K562 (cell line): ENCODE measurements around the gene SMIM45.

ENCODE experiments used
- COPS2 ChIP-seq: fragments of 450-650 bp; conservative IDR thresholded peaks from 2 replicates; pipeline ENCODE4 v1.6.1; 2016; ENCODE audit warnings: mild to moderate bottlenecking, moderate library complexity
- DPF2 ChIP-seq: fragments of 450-650 bp; IDR thresholded peaks from 2 replicates; pipeline ENCODE4 v1.6.1; 2016
- IFI16 ChIP-seq: fragments of 250-450 bp; sonication (Bioruptor Pico); IDR thresholded peaks from 2 replicates; pipeline ENCODE4 v2.1.2; 2022; ENCODE audit warnings: mild to moderate bottlenecking, inconsistent platforms
- KLF6 ChIP-seq: fragments of 250-450 bp; sonication (Bioruptor Pico); IDR thresholded peaks from 2 replicates; pipeline ENCODE4 v1.4.0; 2020; ENCODE audit warnings: mild to moderate bottlenecking, moderate library complexity, borderline replicate concordance
- MAFF ChIP-seq: IDR thresholded peaks from 2 replicates; pipeline ENCODE4 v1.6.1; 2012; ENCODE audit warnings: low read length, improper control_type of control experiment
- MTF1 ChIP-seq: fragments of 250-450 bp; sonication (Bioruptor Pico); IDR thresholded peaks from 2 replicates; pipeline ENCODE4 v1.9.0; 2021; ENCODE audit warnings: moderate library complexity, mild to moderate bottlenecking, inconsistent platforms, borderline replicate concordance
- NFATC3 ChIP-seq: fragments of 450-650 bp; IDR thresholded peaks from 2 replicates; pipeline ENCODE4 v1.6.1; 2017; ENCODE audit warnings: mild to moderate bottlenecking
- PHF21A ChIP-seq: fragments of 450-650 bp; IDR thresholded peaks from 2 replicates; pipeline ENCODE4 v1.6.1; 2017; ENCODE audit warnings: low read depth, borderline replicate concordance
- RBM39 ChIP-seq: fragments of 200-400 bp; formaldehyde crosslinking; optimal IDR thresholded peaks from 2 replicates; pipeline ENCODE3; 2018; ENCODE audit warnings: low read depth, low read length
- SIN3B ChIP-seq: fragments of 450-650 bp; IDR thresholded peaks from 2 replicates; pipeline ENCODE4 v1.6.1; 2017; ENCODE audit warnings: low read depth, mild to moderate bottlenecking, moderate library complexity
- SIRT6 ChIP-seq: IDR thresholded peaks from one replicate; pipeline ENCODE4 v1.6.1; 2012; ENCODE audit warnings: low read depth, mild to moderate bottlenecking, control low read depth, inconsistent platforms, low read length, moderate library complexity
- SMAD4 ChIP-seq: fragments of 250-450 bp; sonication (Bioruptor Pico); conservative IDR thresholded peaks from 2 replicates; pipeline ENCODE4 v1.8.0; 2021; ENCODE audit warnings: inconsistent platforms, mild to moderate bottlenecking, moderate library complexity
- TAL1 ChIP-seq: fragments of 450-650 bp; IDR thresholded peaks from 2 replicates; pipeline ENCODE4 v1.6.1; 2016; ENCODE audit warnings: mild to moderate bottlenecking
- USF1 ChIP-seq: sonication (generic); formaldehyde crosslinking; IDR thresholded peaks from 2 replicates; pipeline ENCODE4 v1.9.0; 2022; ENCODE audit warnings: mild to moderate bottlenecking, missing genetic modification reagents
- ZFX ChIP-seq: sonication (generic); formaldehyde crosslinking; IDR thresholded peaks from 2 replicates; pipeline ENCODE4 v1.8.0; 2022; ENCODE audit warnings: mild to moderate bottlenecking, missing genetic modification reagents, moderate library complexity
- ZNF311 ChIP-seq: fragments of 250-450 bp; sonication (Bioruptor Pico); IDR thresholded peaks from 2 replicates; pipeline ENCODE4 v1.4.0; 2020; ENCODE audit warnings: mild to moderate bottlenecking, moderate library complexity
- ZNF318 ChIP-seq, 2 experiments: fragments of 450-650 bp; IDR thresholded peaks; 2 replicates each; pipeline ENCODE4 v1.6.1; 2016; ENCODE audit warnings: mild to moderate bottlenecking in 2 of 2, borderline replicate concordance in 1 of 2, low read depth in 1 of 2, moderate library complexity in 1 of 2
- ZNF717 ChIP-seq: fragments of 250-450 bp; sonication (Bioruptor Pico); IDR thresholded peaks from 2 replicates; pipeline ENCODE4 v1.5.0; 2021
- TF ChIP-seq, protein P1 (sequence below): IDR thresholded peaks from 2 replicates; pipeline ENCODE4 v1.6.1; 2014; ENCODE audit warnings: antibody characterized with exemption

SMIM45 gene

DNA sequence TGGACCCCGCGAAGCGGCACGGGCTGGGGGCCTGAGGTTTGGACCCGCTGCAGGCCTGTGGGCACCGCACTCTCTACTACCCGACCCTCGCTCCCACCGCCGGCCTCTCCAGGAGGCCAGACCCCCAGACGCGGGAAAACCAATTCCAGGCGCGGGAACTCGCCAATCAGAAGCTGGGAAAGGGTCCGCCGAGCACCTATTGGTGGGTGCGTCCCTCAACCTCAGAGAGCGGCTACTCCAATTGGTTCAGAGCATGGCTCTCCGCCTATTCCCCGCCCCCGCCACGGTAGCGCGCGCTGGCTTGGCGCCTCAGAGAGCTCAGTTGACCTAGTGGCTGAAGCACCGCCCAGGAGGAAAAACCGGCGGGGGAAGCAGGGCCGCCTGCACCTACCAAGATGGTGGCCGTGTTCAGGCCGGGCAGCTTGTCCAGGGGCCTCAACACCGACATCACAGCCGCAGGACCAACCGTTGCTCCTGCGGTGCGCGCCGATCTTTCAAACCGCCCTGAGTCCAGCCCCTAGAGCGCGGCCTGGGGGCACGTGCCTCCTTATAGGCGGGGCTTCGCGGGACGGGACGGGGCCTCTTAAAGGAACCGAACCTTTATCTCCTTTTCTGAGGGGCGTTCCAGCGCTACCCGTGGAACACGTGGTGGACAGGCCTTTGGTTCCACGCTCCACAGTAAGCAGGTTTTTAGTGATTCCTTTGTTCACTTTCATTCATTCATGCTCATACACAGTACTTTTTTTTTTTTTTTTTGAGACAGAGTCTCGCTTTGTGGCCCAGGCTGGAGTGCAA, 5.1 kb upstream of the SMIM45 start, which contains the start of gene CENPM (continued):
- TF ChIP-seq ZNF311 (CRISPR knock-in tag) (no peak), ZNF318 (IDR thresholded peaks at IDR 0.05; ENCODE audit: borderline replicate concordance in 1 of 2, low read depth in 1 of 2) (no peak), USF1 (CRISPR knock-in tag) (peak; percentile 98), TAL1 (no peak), PHF21A (no peak), ZFX (CRISPR knock-in tag) (peak; percentile 72), RBM39 (no peak), SIN3B (peak; percentile 47; the same call in 1 of the 2 replicates), KLF6 (CRISPR knock-in tag) (no peak), COPS2 (no peak), ZNF717 (CRISPR knock-in tag) (no peak), IFI16 (CRISPR knock-in tag) (no peak), DPF2 (peak; percentile 29; the same call in 1 of the 2 replicates), SMAD4 (0 out of 2 replicates have a peak, but pooled peaks have one; percentile 15), MTF1 (CRISPR knock-in tag) (no peak), MAFF (no peak), NFATC3 (no peak), SIRT6 (no peak)
- TF ChIP-seq, protein P1, sequence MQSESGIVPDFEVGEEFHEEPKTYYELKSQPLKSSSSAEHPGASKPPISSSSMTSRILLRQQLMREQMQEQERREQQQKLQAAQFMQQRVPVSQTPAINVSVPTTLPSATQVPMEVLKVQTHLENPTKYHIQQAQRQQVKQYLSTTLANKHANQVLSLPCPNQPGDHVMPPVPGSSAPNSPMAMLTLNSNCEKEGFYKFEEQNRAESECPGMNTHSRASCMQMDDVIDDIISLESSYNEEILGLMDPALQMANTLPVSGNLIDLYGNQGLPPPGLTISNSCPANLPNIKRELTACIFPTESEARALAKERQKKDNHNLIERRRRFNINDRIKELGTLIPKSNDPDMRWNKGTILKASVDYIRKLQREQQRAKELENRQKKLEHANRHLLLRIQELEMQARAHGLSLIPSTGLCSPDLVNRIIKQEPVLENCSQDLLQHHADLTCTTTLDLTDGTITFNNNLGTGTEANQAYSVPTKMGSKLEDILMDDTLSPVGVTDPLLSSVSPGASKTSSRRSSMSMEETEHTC, result 0 out of 2 replicates have a peak, but pooled peaks have one; percentile 27
